Thyroid gland (tissue), 4 donors: ENCODE measurements around the gene PRR5.

Experiments
- POLR2A ChIP-seq, 2 donors: fragments of 450-650 bp; IDR thresholded peaks; one replicate each; pipeline ENCODE4 v1.6.1; 2017; ENCODE audit warnings: antibody characterized with exemption in 2 of 2, mild to moderate bottlenecking in 2 of 2, moderate library complexity in 1 of 2
- TF ChIP-seq, protein P1 (sequence below), 6 experiments: fragments of 200-600 bp in 3 of 6; fragments of 450-650 bp in 3 of 6; sonication (generic) in 3 of 6; IDR thresholded peaks; one replicate each; pipeline ENCODE4 v1.5.1; 2016 to 2019; ENCODE audit warnings: antibody characterized with exemption in 6 of 6, mild to moderate bottlenecking in 2 of 6, inconsistent platforms in 1 of 6, moderate library complexity in 1 of 6

DNA sequence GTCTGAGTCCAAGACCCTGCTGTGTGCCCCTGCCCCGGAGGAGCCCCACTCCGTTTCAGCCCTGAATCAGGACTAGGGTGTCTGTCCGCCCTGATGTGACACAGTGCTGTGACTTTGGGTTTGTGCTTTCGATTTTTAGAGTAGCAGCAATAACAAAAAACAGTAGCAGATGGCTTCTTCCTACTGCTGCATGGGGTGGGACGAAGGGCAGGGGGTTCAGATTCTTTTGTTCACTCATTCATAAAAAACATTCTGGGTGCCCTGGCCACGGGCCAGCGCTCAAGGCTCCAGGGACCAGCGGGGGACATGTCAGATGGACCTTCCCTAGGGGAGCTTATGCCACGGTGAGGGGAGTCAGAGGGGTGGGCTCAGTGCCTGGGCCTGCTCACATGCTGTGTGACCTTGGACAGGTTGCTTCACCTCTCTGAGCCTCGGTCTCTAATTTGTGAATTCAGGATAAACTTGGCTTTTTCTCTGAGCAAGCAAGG, 24.6 kb upstream of the PRR5 start:
- TF ChIP-seq, protein P1, sequence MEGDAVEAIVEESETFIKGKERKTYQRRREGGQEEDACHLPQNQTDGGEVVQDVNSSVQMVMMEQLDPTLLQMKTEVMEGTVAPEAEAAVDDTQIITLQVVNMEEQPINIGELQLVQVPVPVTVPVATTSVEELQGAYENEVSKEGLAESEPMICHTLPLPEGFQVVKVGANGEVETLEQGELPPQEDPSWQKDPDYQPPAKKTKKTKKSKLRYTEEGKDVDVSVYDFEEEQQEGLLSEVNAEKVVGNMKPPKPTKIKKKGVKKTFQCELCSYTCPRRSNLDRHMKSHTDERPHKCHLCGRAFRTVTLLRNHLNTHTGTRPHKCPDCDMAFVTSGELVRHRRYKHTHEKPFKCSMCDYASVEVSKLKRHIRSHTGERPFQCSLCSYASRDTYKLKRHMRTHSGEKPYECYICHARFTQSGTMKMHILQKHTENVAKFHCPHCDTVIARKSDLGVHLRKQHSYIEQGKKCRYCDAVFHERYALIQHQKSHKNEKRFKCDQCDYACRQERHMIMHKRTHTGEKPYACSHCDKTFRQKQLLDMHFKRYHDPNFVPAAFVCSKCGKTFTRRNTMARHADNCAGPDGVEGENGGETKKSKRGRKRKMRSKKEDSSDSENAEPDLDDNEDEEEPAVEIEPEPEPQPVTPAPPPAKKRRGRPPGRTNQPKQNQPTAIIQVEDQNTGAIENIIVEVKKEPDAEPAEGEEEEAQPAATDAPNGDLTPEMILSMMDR (IDR thresholded peaks at IDR 0.05): no peak
- no peak for TF ChIP-seq POLR2A (IDR thresholded peaks at IDR 0.05)
